HepG2 (cell line): ENCODE data around the gene KLHL33. TPM values are rescaled to one million over a fixed set of nuclear protein-coding genes. Genes with fewer than 3 reads are reported as not detected.

Source experiments
- ARHGAP35 ChIP-seq: sonication (generic); formaldehyde crosslinking; IDR thresholded peaks from 2 replicates; pipeline ENCODE4 v1.9.0; 2022; ENCODE audit warnings: mild to moderate bottlenecking, inconsistent platforms, moderate library complexity, missing genetic modification reagents, borderline replicate concordance
- EEA1 ChIP-seq: sonication (generic); formaldehyde crosslinking; IDR thresholded peaks from 2 replicates; pipeline ENCODE4 v1.5.1; 2020; ENCODE audit warnings: mild to moderate bottlenecking, missing genetic modification reagents, borderline replicate concordance
- EED ChIP-seq: sonication (generic); formaldehyde crosslinking; IDR thresholded peaks from 2 replicates; pipeline ENCODE4 v1.5.0; 2020; ENCODE audit warnings: mild to moderate bottlenecking, missing genetic modification reagents
- ELF3 ChIP-seq: IDR thresholded peaks from 2 replicates; pipeline ENCODE4 v1.6.1; 2016; ENCODE audit warnings: missing genetic modification reagents, missing compliant biosample characterization
- EZH2 ChIP-seq: conservative IDR thresholded peaks from 2 replicates; pipeline ENCODE4 v1.6.1; 2012; ENCODE audit warnings: mild to moderate bottlenecking, low read depth, low read length, moderate library complexity
- KAT7 ChIP-seq: IDR thresholded peaks from 2 replicates; pipeline ENCODE4 v1.6.1; 2018; ENCODE audit warnings: borderline replicate concordance, missing compliant biosample characterization
- KDM5A ChIP-seq: fragments of 200-600 bp; sonication (generic); IDR thresholded peaks from 2 replicates; pipeline ENCODE4 v1.7.0; 2018; ENCODE audit warnings: antibody characterized with exemption, mild to moderate bottlenecking, low read length, borderline replicate concordance
- RXRA ChIP-seq: sonication (generic); formaldehyde crosslinking; IDR thresholded peaks from 2 replicates; pipeline ENCODE4 v1.5.1; 2020; ENCODE audit warnings: missing genetic modification reagents
- SCMH1 ChIP-seq: sonication (generic); formaldehyde crosslinking; IDR thresholded peaks from 2 replicates; pipeline ENCODE4 v1.9.0; 2021; ENCODE audit warnings: missing genetic modification reagents, mild to moderate bottlenecking, borderline replicate concordance
- ZMAT3 ChIP-seq: sonication (generic); formaldehyde crosslinking; conservative IDR thresholded peaks from 2 replicates; pipeline ENCODE4 v1.7.0; 2021; ENCODE audit warnings: missing genetic modification reagents
- ZNF230 ChIP-seq: sonication (generic); formaldehyde crosslinking; IDR thresholded peaks from 2 replicates; pipeline ENCODE4 v1.4.0; 2020; ENCODE audit warnings: mild to moderate bottlenecking, missing genetic modification reagents
- ZNF292 ChIP-seq: sonication (generic); formaldehyde crosslinking; IDR thresholded peaks from 2 replicates; pipeline ENCODE4 v1.8.1; 2022; ENCODE audit warnings: mild to moderate bottlenecking, low read depth, missing genetic modification reagents, borderline replicate concordance
- ZNF562 ChIP-seq: sonication (generic); formaldehyde crosslinking; IDR thresholded peaks from 2 replicates; pipeline ENCODE4 v1.8.0; 2022; ENCODE audit warnings: missing genetic modification reagents, borderline replicate concordance
- ZNF782 ChIP-seq: sonication (generic); formaldehyde crosslinking; IDR thresholded peaks from 2 replicates; pipeline ENCODE4 v1.4.0; 2020; ENCODE audit warnings: missing genetic modification reagents, mild to moderate bottlenecking, borderline replicate concordance
- ZSCAN30 ChIP-seq: sonication (generic); formaldehyde crosslinking; IDR thresholded peaks from 2 replicates; pipeline ENCODE4 v1.5.0; 2020; ENCODE audit warnings: mild to moderate bottlenecking, missing genetic modification reagents
- polyA plus RNA-seq, 8 experiments: library from polyadenylated mRNA; depleted of rRNA in 3 of 8; stranded (reverse) in 7 of 8; unstranded in 1 of 8; fragments of >200 nt; fragmentation: Illumina TruSeq in 4 of 8; extraction: Trizol in 4 of 8; gene quantifications; 2 replicates each; pipeline versions ENCODE4 v1.2.1 to v1.2.3, GENCODE V29; 2011 to 2016; ENCODE audit warnings: low read depth in 4 of 8, missing spikeins in 1 of 8, mixed read lengths in 1 of 8; ENCODE audit not compliant: insufficient read depth in 1 of 8
- total RNA-seq, 5 experiments: library from RNA; depleted of rRNA; stranded (reverse); fragments of >200 nt; fragmentation: Illumina TruSeq; extraction: Trizol; gene quantifications; 2 replicates each; pipeline ENCODE4 v1.2.3, GENCODE V29; 2016; ENCODE audit warnings: low read depth in 1 of 5
- TF ChIP-seq, protein P1 (sequence below): sonication (generic); formaldehyde crosslinking; IDR thresholded peaks from 2 replicates; pipeline ENCODE4 v1.5.1; 2020; ENCODE audit warnings: missing genetic modification reagents, mild to moderate bottlenecking, borderline replicate concordance
- TF ChIP-seq, protein P2 (sequence below): sonication (generic); formaldehyde crosslinking; IDR thresholded peaks from 2 replicates; pipeline ENCODE4 v1.9.0; 2021; ENCODE audit warnings: missing genetic modification reagents, mild to moderate bottlenecking, borderline replicate concordance
- TF ChIP-seq, protein P3 (sequence below): sonication (generic); formaldehyde crosslinking; IDR thresholded peaks from 2 replicates; pipeline ENCODE4 v1.9.0; 2021; ENCODE audit warnings: missing genetic modification reagents, borderline replicate concordance
- TF ChIP-seq, protein P4 (sequence below): sonication (generic); formaldehyde crosslinking; IDR thresholded peaks from 2 replicates; pipeline ENCODE4 v1.5.0; 2020; ENCODE audit warnings: missing genetic modification reagents
- TF ChIP-seq, protein P5 (sequence below): conservative IDR thresholded peaks from 2 replicates; pipeline ENCODE4 v1.6.1; 2018; ENCODE audit warnings: missing genetic modification reagents

The KLHL33 gene
- total and polyA plus RNA-seq, 2 of the 13 experiments (the other 11 are each of a cell fraction or from before 2014, with no cell fraction given) = not detected

DNA sequence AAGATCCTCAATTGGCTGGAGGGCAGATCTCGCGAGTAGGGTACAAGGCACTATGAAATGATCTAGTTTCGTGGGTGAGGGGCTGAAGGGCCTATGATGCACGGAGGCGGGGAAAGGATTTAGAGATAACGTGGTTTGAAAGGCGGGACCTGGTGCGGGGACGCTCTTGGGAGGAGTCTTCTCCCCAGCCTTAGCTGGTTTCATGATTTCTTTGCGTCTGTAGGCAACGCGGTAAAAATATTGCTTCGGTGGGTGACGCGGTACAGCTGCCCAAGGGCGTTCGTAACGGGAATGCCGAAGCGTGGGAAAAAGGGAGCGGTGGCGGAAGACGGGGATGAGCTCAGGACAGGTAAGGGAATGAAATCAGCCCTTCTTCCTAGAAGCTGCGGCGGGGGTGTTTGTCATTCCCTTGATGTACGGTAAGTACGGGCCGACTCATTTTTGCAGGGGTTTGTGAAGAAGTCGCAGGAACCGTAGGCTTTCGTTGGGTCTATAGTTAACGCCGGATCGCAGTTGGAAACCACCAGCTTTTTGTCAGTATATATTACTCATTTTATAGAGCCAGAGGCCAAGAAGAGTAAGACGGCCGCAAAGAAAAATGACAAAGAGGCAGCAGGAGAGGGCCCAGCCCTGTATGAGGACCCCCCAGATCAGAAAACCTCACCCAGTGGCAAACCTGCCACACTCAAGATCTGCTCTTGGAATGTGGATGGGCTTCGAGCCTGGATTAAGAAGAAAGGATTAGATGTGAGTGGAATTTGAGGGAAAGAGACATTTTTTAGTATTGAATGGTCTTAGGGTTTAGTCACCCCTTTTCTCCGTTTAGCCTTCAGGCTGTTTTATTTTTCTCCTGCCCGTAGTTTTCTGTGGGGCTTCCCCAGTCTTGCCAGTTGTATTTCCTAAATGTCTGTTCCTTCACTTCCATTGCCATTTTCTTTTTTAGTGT, 19.7 kb upstream of the KLHL33 start (continued):
- TF ChIP-seq, protein P1, sequence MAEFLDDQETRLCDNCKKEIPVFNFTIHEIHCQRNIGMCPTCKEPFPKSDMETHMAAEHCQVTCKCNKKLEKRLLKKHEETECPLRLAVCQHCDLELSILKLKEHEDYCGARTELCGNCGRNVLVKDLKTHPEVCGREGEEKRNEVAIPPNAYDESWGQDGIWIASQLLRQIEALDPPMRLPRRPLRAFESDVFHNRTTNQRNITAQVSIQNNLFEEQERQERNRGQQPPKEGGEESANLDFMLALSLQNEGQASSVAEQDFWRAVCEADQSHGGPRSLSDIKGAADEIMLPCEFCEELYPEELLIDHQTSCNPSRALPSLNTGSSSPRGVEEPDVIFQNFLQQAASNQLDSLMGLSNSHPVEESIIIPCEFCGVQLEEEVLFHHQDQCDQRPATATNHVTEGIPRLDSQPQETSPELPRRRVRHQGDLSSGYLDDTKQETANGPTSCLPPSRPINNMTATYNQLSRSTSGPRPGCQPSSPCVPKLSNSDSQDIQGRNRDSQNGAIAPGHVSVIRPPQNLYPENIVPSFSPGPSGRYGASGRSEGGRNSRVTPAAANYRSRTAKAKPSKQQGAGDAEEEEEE = no peak
- TF ChIP-seq, protein P2, sequence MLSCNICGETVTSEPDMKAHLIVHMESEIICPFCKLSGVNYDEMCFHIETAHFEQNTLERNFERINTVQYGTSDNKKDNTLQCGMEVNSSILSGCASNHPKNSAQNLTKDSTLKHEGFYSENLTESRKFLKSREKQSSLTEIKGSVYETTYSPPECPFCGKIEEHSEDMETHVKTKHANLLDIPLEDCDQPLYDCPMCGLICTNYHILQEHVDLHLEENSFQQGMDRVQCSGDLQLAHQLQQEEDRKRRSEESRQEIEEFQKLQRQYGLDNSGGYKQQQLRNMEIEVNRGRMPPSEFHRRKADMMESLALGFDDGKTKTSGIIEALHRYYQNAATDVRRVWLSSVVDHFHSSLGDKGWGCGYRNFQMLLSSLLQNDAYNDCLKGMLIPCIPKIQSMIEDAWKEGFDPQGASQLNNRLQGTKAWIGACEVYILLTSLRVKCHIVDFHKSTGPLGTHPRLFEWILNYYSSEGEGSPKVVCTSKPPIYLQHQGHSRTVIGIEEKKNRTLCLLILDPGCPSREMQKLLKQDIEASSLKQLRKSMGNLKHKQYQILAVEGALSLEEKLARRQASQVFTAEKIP (CRISPR knock-in tag) = no peak
- no peak for TF ChIP-seq ZMAT3
- TF ChIP-seq, protein P3, sequence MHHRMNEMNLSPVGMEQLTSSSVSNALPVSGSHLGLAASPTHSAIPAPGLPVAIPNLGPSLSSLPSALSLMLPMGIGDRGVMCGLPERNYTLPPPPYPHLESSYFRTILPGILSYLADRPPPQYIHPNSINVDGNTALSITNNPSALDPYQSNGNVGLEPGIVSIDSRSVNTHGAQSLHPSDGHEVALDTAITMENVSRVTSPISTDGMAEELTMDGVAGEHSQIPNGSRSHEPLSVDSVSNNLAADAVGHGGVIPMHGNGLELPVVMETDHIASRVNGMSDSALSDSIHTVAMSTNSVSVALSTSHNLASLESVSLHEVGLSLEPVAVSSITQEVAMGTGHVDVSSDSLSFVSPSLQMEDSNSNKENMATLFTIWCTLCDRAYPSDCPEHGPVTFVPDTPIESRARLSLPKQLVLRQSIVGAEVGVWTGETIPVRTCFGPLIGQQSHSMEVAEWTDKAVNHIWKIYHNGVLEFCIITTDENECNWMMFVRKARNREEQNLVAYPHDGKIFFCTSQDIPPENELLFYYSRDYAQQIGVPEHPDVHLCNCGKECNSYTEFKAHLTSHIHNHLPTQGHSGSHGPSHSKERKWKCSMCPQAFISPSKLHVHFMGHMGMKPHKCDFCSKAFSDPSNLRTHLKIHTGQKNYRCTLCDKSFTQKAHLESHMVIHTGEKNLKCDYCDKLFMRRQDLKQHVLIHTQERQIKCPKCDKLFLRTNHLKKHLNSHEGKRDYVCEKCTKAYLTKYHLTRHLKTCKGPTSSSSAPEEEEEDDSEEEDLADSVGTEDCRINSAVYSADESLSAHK (CRISPR knock-in tag) = no peak
- TF ChIP-seq, protein P4, sequence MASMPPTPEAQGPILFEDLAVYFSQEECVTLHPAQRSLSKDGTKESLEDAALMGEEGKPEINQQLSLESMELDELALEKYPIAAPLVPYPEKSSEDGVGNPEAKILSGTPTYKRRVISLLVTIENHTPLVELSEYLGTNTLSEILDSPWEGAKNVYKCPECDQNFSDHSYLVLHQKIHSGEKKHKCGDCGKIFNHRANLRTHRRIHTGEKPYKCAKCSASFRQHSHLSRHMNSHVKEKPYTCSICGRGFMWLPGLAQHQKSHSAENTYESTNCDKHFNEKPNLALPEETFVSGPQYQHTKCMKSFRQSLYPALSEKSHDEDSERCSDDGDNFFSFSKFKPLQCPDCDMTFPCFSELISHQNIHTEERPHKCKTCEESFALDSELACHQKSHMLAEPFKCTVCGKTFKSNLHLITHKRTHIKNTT = no peak
- no peak; the same call in 1 of the 2 replicates for TF ChIP-seq RXRA (CRISPR knock-in tag)
- no peak for TF ChIP-seq ZSCAN30 (CRISPR knock-in tag)
- TF ChIP-seq ELF3 (CRISPR knock-in tag) = no peak
- TF ChIP-seq ARHGAP35 (CRISPR knock-in tag) = no peak
- TF ChIP-seq EZH2 = no peak
- no peak for TF ChIP-seq ZNF562 (CRISPR knock-in tag)
- peak; percentile 89; the same call in 1 of the 2 replicates for TF ChIP-seq EED
- no peak for TF ChIP-seq ZNF230 (CRISPR knock-in tag)
- TF ChIP-seq, protein P5, sequence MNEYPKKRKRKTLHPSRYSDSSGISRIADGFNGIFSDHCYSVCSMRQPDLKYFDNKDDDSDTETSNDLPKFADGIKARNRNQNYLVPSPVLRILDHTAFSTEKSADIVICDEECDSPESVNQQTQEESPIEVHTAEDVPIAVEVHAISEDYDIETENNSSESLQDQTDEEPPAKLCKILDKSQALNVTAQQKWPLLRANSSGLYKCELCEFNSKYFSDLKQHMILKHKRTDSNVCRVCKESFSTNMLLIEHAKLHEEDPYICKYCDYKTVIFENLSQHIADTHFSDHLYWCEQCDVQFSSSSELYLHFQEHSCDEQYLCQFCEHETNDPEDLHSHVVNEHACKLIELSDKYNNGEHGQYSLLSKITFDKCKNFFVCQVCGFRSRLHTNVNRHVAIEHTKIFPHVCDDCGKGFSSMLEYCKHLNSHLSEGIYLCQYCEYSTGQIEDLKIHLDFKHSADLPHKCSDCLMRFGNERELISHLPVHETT (CRISPR knock-in tag) = no peak
- TF ChIP-seq EEA1 (CRISPR knock-in tag) = peak; percentile 57; the same call in 1 of the 2 replicates
- TF ChIP-seq KAT7 = no peak
- no peak for TF ChIP-seq SCMH1 (CRISPR knock-in tag)
- TF ChIP-seq KDM5A = peak; percentile 21
- TF ChIP-seq ZNF292 (CRISPR knock-in tag) = no peak
- TF ChIP-seq ZNF782 (CRISPR knock-in tag) = 0 out of 2 replicates have a peak, but pooled peaks have one; percentile 24
